ENCODE measurements around the gene GABRD.

DNA sequence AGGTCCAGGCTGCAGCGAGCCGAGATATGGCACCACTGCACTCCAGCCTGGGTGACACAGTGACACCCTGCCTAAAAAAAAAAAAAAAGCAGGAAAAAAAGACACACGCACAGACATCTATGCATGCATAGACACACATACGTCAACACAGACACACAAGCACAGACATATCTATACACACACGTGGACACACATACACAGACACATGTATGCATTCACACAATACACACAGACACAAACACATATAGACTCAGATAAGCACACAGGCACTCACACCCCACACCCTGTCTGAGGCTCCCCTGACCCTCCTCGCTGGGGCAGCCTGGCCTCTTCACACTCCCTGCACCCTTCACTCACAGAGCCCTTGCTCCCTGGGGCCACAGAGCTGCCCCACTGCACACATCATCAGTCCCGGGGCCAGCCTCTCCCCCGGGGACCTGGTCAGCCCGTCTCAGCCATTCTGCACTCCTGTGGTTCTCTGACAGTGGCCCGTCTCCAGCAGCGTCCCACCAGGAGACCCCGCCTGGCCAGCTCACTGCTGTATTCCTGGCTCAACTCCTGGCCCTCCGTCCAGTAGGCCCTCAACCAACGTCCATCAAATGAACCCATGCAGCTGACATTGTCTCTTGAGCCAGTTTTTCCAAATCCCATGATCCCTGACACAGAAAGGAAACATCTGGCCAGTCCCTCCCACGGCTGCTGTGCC, 26.5 kb downstream of the GABRD start:
- no peak for TF ChIP-seq CTCF (IDR thresholded peaks at IDR 0.05)
- TF ChIP-seq POLR2AphosphoS5 (IDR thresholded peaks at IDR 0.05; ENCODE audit: insufficient read depth in 1 of 2, low read depth in 1 of 2) = peak in 1 of 2 donors; percentile 40
- TF ChIP-seq POLR2A (IDR thresholded peaks at IDR 0.05) = no peak

All from vagina (tissue), 2 donors.